Thyroid gland (tissue), 4 donors: ENCODE results near the gene OTOL1. TPM values are rescaled to one million over a fixed set of nuclear protein-coding genes. Genes with fewer than 3 reads are reported as not detected.

Experiments
- DNase-seq, 2 donors: peaks; one replicate each; pipeline ENCODE4 v3.0.0-alpha.2; 2019
- H3K27ac ChIP-seq, 3 donors: fragments of 200-600 bp; sonication (generic); 1 replicate in 2 of 3; 2 replicates in 1 of 3; pipeline ENCODE4 v1.5.1; 2016 to 2019; ENCODE audit warnings: mild to moderate bottlenecking in 1 of 3, moderate library complexity in 1 of 3
- H3K27me3 ChIP-seq: fragments of 200-600 bp; sonication (generic); one replicate; pipeline ENCODE4 v1.5.1; 2019
- H3K36me3 ChIP-seq, 2 donors: fragments of 200-600 bp; sonication (generic); one replicate each; pipeline ENCODE4 v1.5.1; 2016 to 2019
- H3K4me1 ChIP-seq, 2 donors: fragments of 200-600 bp; sonication (generic); one replicate each; pipeline ENCODE4 v1.5.1; 2017 to 2019
- H3K4me3 ChIP-seq, 3 donors: fragments of 200-600 bp; sonication (generic); replicated peaks in 1 of 3; 1 replicate in 2 of 3; 2 replicates in 1 of 3; pipeline ENCODE4 v1.5.1; 2016; ENCODE audit warnings: mild to moderate bottlenecking in 1 of 3
- H3K9me3 ChIP-seq: fragments of 200-600 bp; sonication (generic); one replicate; pipeline ENCODE4 v1.5.1; 2017
- POLR2A ChIP-seq, 2 donors: fragments of 450-650 bp; IDR thresholded peaks; one replicate each; pipeline ENCODE4 v1.6.1; 2017; ENCODE audit warnings: antibody characterized with exemption in 2 of 2, mild to moderate bottlenecking in 2 of 2, moderate library complexity in 1 of 2
- WGBS, 2 donors: methylation state at CpG; one replicate each; pipeline ENCODE4 v1.1.5; 2017; 5-methylcytosine and 5-hydroxymethylcytosine counted together
- intact Hi-C: fragments of 100-400 bp; cut with DNase I; formaldehyde crosslinking; loops from one replicate; pipeline ENCODE4 v1.15.1; 2023
- total RNA-seq, 4 donors: library from RNA; depleted of rRNA; stranded (reverse); fragments of >200 nt; gene quantifications; one replicate each; pipeline ENCODE4 v1.2.3, GENCODE V29; 2016
- TF ChIP-seq, protein P1 (sequence below), 6 experiments: fragments of 200-600 bp in 3 of 6; fragments of 450-650 bp in 3 of 6; sonication (generic) in 3 of 6; IDR thresholded peaks; one replicate each; pipeline ENCODE4 v1.5.1; 2016 to 2019; ENCODE audit warnings: antibody characterized with exemption in 6 of 6, mild to moderate bottlenecking in 2 of 6, inconsistent platforms in 1 of 6, moderate library complexity in 1 of 6

Gene OTOL1
- total RNA-seq, 4 donors from 2014 or later: not detected

DNA sequence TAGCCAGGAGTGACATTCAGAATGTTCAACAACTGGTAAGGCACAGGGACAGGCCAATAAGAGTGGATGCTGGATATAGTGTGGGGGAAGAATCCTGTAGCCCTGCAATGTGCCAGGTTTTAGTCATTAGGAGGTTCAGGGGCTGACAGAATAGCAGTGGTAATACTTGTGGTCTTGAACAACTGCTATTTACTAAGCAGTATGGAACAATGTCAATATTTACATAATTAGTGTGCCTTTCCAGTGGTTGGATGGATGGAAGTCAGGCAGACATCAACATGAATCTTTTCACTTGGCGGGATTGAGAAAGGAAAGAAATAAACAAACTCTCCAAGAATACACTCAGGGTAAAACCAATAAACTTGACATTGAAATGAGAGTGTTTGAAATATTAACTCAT is 55.1 kb downstream of the OTOL1 start:
- no peak for TF ChIP-seq POLR2A (IDR thresholded peaks at IDR 0.05)
- TF ChIP-seq, protein P1, sequence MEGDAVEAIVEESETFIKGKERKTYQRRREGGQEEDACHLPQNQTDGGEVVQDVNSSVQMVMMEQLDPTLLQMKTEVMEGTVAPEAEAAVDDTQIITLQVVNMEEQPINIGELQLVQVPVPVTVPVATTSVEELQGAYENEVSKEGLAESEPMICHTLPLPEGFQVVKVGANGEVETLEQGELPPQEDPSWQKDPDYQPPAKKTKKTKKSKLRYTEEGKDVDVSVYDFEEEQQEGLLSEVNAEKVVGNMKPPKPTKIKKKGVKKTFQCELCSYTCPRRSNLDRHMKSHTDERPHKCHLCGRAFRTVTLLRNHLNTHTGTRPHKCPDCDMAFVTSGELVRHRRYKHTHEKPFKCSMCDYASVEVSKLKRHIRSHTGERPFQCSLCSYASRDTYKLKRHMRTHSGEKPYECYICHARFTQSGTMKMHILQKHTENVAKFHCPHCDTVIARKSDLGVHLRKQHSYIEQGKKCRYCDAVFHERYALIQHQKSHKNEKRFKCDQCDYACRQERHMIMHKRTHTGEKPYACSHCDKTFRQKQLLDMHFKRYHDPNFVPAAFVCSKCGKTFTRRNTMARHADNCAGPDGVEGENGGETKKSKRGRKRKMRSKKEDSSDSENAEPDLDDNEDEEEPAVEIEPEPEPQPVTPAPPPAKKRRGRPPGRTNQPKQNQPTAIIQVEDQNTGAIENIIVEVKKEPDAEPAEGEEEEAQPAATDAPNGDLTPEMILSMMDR (IDR thresholded peaks at IDR 0.05): no peak
- Histone ChIP-seq H3K27ac (no peak overlapping the region), H3K36me3 (no peaks in the 10 kb centered on the region), H3K4me3 (no peak overlapping the region), H3K27me3 (no peaks in the 10 kb centered on the region), H3K4me1 (no peaks in the 10 kb centered on the region), H3K9me3 (no peaks in the 10 kb centered on the region)
- intact Hi-C loops: no loop called here
- 81 to 92% methylated on average over 1 of the region's 1 CpG for WGBS, 2 donors
- no peak for DNase-seq

DNA sequence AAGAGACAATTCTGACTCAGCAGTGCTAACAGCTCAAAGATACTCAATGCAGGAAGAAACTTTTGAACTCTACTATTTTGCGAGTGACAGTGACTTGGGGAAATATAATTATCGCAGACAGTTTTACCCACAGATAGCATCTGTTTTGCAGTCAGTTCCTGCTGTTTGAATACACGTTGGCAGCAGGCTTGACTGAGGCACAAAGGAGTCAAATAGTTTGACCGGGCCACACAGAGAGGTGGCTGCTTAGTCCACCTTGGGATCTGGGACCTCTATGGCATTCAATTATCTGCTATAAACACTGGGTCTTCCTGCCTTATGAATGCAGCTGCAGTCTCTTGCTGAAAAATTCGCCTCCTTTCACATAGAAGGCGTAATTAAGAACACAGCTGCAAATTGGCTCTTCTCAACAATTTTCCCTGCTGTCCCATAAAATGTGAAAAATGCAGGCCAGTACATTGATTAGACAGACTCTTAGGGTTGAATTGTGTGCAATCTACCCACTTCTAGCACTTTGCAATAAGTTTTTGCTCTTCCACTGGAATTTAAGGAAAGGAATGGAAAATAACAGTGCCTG is 56.5 kb downstream of the OTOL1 start:
- no peaks in the 10 kb centered on the region for H3K9me3 ChIP-seq
- DNase-seq: no peak
- no peaks in the 10 kb centered on the region for H3K4me1 ChIP-seq
- no peaks in the 10 kb centered on the region for H3K36me3 ChIP-seq
- 80 to 83% methylated on average over 6 of the region's 6 CpGs for WGBS, 2 donors
- intact Hi-C loops: no loop called here
- no peak overlapping the region for H3K27ac ChIP-seq
- H3K4me3 ChIP-seq: no peak overlapping the region
- no peaks in the 10 kb centered on the region for H3K27me3 ChIP-seq
- TF ChIP-seq POLR2A (IDR thresholded peaks at IDR 0.05): no peak
- TF ChIP-seq, protein P1 (IDR thresholded peaks at IDR 0.05): no peak

Other genes starting within 250 kb of the OTOL1 start
- not detected for gene SPTSSB, start 125.3 kb upstream of the OTOL1 start, total RNA-seq